CD4-positive, alpha-beta T cell treated with Interleukin-10 for 1 hour (primary cell): ENCODE results near the gene IGFBP3.

Experiments
- DNase-seq: peaks from one replicate; pipeline ENCODE4 v3.0.0-alpha.2; 2020

IGFBP3 gene

DNA sequence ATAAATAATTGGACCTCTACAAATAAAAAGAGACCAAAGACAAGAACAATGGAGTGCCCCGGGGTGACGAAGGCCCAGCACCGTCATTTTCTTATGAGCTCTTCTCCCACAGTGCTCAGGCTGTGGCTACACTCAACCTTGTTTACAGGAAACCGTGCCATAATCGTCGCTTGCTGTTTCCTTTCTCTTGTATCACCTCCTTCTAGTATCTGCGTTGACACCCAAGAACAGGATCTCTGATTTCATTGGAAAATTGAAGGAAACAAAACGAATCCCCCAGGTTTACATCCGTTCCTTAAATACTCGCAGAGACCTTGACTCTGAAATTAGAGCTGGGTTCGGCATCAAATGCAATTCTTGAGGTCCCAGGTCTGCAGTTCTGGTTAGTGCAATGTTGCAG, 1.7 kb upstream of the IGFBP3 start:
- DNase-seq = peak; percentile 30

DNA sequence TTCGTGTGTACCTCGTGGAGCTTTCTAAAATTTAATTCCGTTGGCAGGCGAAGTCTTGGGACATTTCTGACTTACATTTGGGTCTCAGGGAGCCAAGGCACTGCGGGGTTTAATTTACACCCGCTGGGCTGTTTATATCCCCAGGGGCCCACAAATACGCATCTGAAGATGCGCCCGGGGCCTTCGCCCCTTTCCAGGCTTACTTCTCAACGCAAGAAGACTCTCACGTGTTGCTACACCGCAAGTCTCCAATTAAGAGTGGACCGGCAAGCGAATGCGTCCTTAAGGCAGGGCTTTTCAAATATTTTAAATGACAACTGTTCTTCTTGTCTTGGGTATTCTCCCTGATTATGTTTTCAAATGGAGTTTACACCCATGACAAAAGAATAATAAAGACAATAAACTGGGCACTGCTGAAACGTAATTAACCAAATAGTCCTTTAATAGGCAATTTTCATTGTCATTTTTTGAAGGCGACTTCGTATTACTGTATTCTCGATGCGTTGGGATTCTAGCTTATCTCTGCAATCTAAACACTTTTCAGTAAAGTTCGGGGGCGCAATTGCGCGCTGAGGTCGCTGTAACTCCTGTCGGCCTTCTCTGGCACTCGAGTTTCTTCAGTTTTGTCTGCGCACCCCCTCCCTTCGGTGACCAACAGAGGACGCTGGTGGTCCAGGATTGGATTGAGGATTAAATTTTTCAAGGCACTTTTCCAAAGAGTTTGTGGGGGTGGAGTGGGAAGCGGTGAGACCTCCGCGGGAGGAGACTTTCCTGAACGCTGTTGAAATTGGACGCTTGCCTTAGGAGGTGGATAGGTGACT, 837 bp upstream of the IGFBP3 start:
- DNase-seq = peak; percentile 44

DNA sequence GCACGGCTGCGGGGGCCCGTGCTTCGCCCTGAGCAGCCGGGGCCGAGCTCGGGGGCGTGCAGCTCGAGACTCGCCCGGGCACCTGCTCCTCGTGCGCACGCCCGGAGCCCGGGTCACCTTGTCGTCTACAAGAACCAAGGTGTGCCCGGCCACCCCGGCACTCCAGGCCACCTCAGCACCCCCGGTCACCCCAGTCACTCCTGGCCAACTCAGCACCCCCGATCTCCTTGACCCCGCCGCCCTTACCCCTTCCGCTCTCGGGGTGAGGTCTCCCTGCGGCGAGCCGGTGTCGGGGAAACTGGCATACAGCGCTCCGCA, 268 bp upstream of the IGFBP3 start:
- no peak for DNase-seq

DNA sequence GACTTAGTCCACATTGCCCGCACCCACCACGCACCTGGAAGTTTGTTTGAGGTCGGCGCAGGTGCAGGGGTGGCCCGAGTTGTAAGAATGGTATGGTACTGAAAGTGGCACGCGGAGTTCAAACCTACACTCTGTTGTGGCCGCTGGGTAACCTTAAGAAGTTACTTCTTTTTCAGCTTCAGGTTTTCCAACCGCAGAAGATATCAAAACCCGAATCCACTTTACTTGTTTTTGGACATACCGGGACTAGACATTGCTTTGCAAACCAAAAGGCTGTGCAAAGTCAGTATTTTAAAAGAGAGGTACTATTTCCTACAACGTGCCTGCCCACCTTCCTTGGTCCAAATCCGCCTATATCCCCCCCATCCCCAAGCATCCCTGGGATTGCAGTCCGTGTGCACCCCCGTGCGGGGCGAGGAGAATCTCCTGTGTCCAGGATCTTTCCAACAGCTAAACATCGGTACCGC, 1.0 kb downstream of the IGFBP3 start:
- DNase-seq = no peak

DNA sequence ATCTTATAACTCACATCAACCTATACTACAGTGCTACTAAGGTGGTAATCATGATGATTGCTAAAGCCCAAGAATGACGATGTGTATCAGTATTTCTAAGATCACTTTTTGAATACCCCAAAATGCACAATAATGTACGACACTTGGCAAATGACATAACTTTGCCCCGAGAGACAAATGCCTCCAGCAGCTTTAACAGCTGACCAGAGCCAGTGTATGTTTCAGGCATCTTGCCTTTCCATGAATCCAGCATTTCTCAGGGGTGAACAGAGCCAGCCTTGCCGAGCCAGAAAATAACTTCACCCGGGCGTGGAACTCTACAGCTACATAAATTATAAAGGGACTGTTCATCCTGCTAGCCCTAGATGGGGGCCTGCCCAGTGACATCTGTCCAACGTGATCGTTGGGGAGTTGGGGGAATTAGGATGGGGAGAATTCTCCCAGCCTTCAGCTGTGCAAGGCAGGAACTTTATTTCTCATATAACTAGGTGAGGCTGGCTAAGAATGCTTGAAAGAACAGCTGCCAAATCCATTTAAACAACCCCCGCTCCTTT, 1.8 kb downstream of the IGFBP3 start:
- DNase-seq = no peak

DNA sequence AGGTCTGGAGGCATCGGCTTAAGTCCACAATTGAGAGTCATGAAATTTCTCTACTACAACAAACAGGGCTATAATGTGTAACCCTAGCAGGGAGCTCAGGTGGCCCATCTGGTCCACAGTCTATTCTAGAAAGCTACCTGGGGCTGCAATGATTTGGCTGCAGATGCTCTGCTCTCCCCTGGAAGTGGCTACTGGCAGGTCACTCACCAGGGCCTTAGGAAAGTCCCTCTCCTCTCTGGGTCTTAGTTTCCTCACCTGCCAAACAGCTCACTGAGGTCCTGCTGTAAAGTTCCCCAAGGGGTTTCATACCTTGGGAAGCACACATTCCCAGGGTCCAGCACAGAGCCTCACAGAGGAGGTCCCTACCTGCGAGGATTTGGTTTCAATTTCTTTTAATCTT, 2.5 kb downstream of the IGFBP3 start:
- DNase-seq = no peak

DNA sequence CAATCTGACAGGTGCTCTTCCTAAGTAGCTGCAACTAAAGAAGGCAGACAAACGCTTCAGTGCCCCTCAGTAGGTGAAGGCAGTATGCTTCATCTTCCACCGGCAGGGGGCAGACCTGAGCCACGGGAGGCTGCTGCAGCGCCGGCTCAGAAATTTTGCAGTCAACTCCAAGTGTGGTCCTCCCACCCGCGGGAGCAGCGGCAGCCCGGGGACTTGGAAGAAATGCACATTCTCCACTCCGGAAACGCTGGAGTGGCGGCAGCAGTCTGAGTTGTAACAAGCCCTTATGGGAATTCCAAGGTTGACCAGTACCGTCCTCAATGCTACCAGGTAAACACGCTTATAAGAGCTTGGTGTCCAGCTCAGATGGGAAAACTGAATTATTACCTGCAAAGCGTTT, 3.4 kb downstream of the IGFBP3 start:
- peak; percentile 71 for DNase-seq

DNA sequence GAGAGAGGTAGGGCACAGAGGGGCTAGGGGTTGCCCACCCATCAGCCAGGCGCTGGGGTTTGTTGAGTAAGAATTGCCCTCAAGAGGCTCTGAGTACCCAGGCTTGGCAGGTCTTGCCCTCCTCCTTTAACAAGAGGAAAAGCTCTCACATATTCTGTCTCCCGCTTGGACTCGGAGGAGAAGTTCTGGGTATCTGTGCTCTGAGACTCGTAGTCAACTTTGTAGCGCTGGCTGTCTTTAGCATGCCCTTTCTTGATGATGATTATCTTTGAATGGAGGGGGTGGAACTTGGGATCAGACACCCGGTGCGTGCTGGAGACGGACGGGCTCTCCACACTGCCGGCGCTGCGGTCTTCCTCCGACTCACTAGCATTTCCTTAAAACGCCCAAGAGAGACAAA, 4.0 kb downstream of the IGFBP3 start:
- DNase-seq = no peak

DNA sequence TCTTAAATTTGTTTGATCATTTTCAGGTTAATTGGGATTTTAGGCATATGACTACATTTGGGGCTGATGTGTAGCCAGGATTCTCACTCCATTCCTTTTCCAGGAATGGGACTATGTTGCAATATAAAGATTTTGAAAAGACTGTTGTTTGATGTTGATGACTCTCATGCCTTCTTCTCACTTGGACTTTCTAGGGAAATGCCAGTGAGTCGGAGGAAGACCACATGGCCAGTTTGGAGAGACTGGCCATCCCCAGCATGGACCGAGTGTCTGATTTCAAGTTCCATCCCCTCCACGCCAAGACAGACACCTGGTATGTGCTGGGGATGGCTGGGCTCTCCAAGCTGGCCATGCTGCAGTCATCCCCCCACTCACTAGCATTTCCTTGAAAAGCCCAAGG, 5.5 kb downstream of the IGFBP3 start:
- no peak for DNase-seq

DNA sequence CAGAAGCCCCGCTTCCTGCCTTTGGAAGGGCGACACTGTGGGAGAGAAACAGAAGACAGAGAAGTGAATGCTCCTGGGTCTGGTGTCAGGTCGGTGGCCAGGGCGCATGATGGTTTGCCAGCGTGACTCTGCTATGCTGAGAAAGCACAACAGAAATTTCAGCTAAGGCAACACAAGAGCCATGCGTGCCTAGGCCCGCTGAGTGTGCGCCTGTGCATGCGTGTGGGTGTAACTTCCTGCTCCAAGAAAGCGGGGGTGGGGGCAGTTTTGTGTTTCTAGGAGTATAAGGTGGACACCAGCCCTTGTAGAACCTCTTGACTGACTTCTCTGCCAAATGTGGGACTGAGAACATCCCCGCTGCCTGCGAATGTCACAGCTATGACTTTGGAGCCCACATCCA, 6.2 kb downstream of the IGFBP3 start:
- no peak for DNase-seq

DNA sequence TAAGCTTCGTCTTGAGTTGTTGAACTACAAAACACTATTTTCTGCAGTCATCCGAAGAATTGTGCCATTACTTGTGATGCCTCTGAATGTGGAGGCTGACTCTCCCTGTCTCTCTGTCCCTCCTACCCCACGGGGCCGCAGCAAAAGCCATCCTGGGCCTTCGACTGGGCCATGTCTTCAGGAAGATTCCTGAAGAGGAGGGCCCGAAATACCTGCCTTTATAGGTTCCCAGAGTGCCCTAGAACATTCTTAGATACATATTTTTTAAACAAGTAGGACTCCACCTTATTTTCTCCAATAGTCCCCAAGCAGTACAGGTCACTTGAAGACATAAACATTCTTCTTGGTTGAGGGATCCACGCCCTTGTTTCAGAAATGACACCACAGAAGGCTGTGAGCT, 8.1 kb downstream of the IGFBP3 start:
- DNase-seq = no peak

DNA sequence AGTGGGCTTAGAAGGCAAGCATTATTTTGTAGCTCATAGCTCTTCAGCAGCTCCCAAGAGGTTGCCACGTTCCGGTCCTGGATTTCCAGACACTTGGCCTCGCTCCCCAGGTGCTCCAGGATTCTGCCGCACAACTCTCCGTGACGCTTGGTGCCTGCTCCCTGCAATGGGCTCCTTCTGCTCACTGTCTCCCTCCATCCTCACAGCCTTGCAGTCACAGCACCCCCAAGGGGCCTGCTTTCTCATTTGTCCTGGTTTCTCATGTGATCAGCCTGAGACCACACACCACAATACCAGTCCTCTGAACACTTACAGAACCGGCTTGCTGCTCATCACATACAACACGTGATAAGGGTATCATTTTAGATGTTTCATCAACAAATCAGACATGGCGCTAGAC, 9.8 kb downstream of the IGFBP3 start:
- DNase-seq = no peak

DNA sequence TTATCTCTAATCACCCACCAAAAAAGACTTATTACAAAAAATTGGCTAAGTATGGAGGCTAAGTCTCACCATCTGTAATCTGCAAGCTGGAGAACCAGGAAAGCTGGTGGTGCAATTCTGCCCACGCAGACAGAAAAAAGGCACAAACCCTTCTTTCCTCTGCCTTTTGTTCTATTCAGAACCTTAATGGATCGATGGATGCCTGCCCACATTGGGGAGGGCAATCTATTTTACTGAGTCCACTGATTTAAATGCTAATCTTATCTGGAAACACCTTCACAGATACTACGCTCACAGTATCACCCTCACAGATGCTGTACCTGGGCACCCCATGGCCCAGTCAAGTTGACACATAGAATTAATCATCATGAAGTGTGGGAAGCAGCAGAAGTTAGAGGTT, 10.2 kb downstream of the IGFBP3 start:
- DNase-seq = no peak

DNA sequence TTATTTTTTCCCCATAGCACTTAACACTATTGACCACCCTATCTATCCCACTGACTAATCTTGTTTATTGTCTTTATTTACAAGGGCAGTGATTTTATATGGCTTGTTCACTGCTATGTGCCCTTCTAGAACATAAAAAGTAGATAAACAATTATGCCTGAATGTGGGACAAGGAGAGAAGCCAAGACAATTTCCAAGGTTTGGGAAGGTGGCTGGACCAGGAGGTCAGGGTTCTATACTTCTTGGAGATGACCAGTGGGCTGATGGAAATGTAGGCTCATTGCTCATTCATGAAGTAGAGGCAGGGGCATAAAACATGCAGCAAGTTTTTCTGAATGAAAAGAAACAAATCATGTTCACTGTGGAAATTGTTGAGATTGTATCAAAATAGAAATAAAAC, 11.5 kb downstream of the IGFBP3 start:
- DNase-seq = no peak

DNA sequence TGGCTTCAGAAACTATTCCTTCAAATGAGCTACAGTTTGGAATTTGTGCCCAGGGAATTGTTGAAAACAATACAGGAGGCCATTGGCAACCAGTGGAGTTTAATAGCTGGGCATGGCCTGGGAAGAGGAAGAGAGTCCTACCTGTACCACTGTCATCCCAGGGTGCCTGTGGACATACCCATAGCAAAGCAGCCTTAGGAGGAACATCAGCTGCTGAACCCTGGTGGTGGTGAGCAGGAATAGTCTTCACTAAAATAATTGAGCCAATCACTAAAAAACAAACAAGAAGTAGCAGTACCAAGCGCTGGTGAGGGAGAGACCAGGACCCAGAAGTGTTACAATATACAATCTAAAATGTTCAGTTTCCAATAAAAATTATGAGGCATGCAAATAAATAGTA, 18.3 kb downstream of the IGFBP3 start:
- DNase-seq = no peak

DNA sequence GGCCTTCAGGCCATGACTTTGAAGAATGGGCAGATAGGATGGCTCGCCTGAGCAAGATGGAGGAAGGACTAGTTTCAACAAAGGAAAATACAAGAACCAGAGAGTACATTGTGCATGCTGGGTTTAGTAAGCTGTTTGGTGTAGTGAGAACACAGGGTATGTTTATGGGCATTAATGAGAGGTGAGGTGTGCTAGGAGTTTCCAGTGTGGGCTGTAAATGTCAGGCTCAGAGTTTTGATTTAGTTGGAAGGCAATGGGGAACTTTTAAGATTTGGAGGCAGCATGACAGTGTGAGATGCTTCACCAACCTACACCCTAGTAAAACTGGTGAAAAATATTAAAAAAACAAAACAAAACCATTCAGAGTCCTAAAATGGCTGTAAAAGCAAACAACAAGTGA, 19.5 kb downstream of the IGFBP3 start:
- DNase-seq = no peak

DNA sequence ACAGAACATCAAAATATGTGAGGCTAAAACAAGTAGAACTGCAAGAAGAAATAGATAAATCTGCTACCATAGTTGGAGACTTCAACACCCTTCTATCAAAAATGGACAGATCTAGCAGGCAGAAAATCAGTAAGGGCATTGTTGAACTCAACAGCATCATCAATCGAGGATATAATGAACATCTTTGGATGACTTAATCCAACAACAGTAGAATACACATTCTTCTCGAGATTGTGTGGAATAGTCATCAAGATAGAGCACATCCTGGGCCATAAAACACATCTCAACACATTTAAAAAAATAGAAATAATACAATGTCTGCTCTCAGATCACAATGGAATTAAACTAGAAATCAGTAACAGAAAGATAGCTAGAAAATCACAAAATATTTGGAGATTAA, 22.9 kb downstream of the IGFBP3 start:
- no peak for DNase-seq

DNA sequence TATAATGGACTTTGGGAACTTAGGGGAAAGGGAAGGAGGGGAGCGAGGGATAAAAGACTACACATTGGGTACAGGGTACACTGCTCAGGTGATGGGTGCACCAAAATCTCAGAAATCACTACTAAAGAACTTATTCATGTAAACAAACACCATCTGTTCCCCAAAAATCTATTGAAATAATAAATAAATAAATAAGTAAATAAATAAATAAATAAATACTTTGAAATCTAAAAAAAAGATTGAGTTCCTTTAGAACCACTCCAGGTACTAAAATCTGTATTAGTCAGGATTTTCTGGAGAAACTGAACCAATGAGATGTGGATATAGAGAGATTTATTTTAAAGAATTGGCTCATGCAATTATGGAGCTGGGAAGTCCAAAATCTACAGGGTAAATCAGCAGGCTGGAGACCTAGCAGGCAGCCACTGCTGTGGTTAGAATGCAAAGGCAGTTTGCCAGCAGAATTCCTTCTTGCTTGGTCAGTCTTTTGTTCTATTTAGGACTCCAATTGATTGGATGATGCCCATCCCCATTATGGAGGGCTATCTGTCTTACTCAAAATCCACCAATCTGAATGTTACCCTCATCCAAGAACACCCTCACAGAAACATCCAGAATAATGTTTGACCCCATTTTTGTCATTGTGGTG, 23.9 kb downstream of the IGFBP3 start:
- DNase-seq = no peak

DNA sequence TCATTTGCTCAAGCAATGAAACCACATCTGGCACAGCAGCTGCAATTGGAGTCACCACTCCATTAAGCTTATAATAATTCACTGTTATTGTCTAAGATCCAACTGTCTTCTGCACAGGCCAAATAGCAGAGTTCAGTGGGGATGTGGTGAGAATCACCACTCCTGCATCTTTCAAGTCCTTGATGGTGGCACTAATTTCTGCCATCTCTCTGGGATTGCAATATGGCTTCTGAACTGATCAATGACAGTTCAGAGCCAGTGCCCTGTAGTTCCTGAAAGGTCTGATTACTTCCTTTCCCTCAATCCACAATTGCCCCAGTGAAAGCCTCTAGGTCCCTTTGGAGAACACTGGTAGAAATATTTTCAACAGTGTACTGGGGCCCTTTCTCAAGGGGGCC, 26.4 kb downstream of the IGFBP3 start:
- no peak for DNase-seq

DNA sequence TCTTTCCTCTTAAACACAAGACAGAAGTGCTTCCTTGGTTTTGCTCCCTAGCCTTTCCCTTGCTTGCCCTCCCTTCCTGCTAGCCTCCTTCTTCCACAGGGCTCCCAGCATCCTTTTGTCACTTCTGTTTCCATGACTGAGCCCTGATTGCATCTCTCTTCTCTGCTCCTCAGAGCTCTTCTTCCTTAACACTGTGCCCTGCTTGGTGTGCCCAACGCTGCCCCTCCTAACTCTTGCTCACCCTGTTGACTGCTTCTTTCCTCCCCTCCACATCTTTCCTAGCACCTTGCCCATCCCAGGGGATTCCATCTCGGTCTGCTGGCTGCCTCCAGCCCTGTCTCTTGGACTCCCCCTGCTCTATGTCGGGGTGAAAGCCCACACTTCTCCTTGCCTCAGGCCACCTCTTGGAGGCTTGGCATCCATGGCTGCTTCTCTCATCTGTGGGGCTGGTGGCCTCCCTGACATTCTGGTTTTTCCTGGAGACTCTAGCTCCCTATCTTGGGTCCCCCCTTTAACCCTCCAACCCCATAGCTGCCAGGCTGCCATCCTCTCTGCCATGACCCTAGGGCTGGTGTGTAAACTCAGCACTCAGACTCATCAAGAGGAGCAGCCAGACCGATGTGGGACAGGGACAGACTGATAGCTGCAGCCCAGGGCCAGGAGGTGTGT, 26.9 kb downstream of the IGFBP3 start:
- no peak for DNase-seq

DNA sequence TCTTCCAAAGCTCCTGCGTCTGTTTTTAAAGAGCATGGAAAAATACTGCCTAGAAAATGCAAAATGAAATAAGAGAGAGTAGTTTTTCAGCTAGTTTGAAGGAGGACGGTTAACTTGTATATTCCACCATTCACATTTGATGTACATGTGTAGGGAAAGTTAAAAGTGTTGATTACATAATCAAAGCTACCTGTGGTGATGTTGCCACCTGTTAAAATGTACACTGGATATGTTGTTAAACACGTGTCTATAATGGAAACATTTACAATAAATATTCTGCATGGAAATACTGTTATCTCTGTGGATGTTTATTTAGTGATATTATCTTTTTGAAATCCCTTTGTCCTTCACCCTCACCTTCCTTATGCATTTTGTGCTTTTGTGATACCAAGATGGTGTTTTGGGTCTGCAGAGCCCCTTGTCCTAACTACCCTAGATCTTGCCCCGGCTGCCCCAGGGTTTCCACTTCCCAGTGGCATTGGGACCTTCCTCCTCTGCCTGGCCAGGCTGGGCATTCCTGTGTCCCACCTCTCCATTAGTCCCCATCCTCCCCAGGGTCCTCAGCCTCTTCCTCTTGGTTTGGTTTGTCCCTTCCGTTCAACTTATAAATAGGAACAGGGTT, 27.6 kb downstream of the IGFBP3 start:
- DNase-seq = no peak

DNA sequence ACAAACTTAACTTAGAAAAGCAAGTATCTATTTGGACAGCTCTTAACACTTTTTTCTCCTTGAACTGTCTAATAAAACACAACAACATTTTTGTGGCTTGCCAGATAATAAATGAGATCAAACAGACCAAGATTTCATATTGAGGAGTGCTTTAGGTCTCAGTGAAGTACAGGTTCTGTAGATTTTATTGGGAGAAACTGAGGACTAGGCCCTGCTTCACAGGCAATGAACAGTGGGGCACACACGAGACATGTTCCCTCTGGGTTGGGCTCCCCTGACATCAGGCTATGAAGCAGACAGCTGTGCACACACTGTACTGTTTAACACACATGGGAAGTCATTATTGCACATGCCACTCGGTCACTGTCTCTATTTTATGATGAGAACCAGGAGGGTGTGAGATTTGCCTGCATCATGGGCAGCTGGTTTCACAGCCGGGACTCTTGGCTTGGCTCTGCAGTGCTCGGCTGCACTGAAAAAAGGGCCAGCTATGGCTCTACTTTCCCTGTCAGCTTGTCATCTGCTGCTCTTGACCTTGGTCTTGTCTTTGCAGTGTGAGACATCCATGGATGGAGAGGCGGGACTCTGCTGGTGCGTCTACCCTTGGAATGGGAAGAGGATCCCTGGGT, 28.6 kb downstream of the IGFBP3 start:
- DNase-seq = no peak
